ENCODE data around the gene CABP7. TPM values are rescaled to one million over a fixed set of nuclear protein-coding genes. Genes with fewer than 3 reads are reported as not detected.

The CABP7 gene
- total RNA-seq, 1 experiment from 2014 or later: 0.19 TPM

DNA sequence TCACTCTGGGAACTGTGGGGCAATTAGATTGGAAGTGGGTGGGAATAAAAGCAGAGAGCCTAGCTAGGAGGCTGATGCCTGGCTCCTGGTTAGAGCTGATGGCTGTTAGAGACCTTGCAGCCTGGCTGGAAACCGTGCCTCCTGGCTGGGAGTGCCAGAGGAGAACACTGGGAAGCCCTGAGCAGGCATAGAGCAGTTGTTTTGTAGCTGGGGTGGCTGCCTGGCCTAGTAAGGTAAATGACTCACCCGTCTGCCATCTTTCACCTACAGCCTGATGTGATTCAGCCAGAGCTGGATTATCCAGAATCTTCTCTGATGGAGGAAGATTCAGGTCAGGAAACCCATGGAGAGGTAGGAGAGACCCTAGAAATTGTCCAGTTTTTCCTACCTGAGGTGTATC is 53.4 kb downstream of the CABP7 start:
- DNase-seq (ENCODE audit: low spot score): peak; percentile 59

DNA sequence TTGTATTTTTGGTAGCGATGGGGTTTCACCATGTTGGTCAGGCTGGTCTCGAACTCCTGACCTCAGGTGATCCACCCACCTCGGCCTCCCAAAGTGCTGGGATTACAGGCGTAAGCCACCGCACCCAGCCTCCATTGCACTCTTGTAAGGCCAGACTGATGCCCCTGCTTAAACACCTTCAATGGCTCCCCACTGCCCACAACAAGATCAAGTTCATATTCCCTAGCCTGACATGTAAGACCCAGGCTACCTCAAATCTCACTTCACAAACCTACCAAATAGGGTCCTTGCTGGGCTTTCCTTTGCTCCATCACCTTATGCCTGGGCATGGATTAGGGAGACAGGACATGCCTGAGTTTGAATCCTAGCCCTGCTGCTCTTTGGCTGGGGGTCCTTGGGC is 60.4 kb downstream of the CABP7 start:
- DNase-seq (ENCODE audit: low spot score): no peak

DNA sequence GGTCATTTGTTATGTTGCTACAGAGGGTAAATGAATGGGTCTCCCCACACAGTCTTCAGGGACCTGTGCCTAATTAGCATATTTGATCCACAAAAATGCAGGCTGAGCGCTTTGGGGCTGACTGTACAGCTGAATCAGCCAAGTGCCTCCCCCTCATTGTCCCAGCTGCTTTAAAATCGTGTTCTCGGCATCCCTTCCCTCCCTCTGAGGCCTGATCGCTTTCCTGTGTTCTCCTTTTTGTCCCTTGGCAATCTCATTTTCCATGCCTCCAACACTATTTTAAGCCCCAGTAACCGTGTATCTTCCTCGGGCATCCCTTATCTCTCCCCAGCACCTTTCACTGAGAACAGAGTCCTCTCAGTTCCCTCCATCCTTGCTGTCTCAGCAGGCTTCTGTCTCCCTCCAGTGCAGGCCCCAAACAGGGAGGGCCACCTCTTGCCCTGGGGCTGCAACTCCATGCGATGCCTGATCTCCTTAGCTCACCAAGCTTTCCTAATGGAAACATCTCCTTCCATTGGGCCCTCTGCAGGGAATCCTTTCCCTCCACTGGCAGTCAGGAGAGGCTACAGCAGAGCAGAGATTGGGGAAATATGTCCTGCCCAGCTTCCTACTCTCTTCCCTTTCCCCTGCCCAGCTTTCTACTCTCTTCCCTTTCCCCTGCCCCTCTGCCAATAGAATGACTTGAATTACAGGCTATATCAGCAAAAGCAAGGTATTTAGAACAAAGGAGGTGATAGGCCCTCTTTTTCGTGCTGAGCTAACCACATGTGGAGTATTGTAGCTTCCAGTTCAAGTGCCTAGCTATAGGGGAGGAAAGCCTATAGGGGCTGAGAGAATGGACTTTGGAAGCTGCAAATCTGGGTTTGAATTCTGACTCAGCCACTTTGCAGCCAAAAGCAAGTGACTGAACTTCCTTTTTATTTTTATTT is 61.2 kb downstream of the CABP7 start:
- peak; percentile 72 for DNase-seq (ENCODE audit: low spot score)

Other genes with a start within 250 kb of the CABP7 start
- not detected in 2 replicates for gene NEFH, start 239.8 kb upstream of the CABP7 start, total RNA-seq (2014; rRNA removed; shearing (Covaris generic))
- 42.8 and 45.6 TPM in 2 replicates for gene THOC5, start 166.2 kb upstream of the CABP7 start, total RNA-seq (2014; rRNA removed; shearing (Covaris generic))
- gene NIPSNAP1, start 138.9 kb upstream of the CABP7 start, total RNA-seq (2014; rRNA removed; shearing (Covaris generic)): 88.8 and 95.7 TPM in 2 replicates
- gene NF2, start 116.4 kb upstream of the CABP7 start, total RNA-seq (2014; rRNA removed; shearing (Covaris generic)): 3.7 and 5.3 TPM in 2 replicates
- 12.0 and 22.0 TPM in 2 replicates for gene ZMAT5, start 47.0 kb downstream of the CABP7 start, total RNA-seq (2014; rRNA removed; shearing (Covaris generic))
- gene UQCR10, start 47.4 kb downstream of the CABP7 start, total RNA-seq (2014; rRNA removed; shearing (Covaris generic)): 63.4 and 63.8 TPM in 2 replicates
- gene ASCC2, start 118.3 kb downstream of the CABP7 start, total RNA-seq (2014; rRNA removed; shearing (Covaris generic)): 15.4 and 16.7 TPM in 2 replicates
- 8.1 and 9.4 TPM in 2 replicates for gene MTMR3, start 163.2 kb downstream of the CABP7 start, total RNA-seq (2014; rRNA removed; shearing (Covaris generic))

Data from A172 (cell line).